Natural killer cell treated with Interleukin-12 subunit alpha and Interleukin-12 subunit beta and Interleukin-15 and Interleukin-18, amount 100 ng/mL, for 72 hours (primary cell): Measurements from ENCODE around the gene MAP4. TPM values are rescaled to one million over a fixed set of nuclear protein-coding genes. Genes with fewer than 3 reads are reported as not detected.
"Not testable (repeated sequence)": the region's sequence is repeated elsewhere in the genome, so short reads cannot be mapped to it uniquely, and the experiment has no call there.

Experiments
- ATAC-seq, 2 donors: fragments of 150-1000 bp; cut with Tn5 transposase in 1 of 2; sonication (Bioruptor Pico), chemical (Tn5 transposase) in 1 of 2; 2 replicates each; pipeline ENCODE4 v1.10.0; 2021
- DNase-seq: peaks from one replicate; pipeline ENCODE4 v3.0.0; 2022; ENCODE audit warnings: low spot score
- H3K27ac Mint-ChIP-seq, 2 donors: 1 replicate in 1 of 2; 2 replicates in 1 of 2; pipeline ENCODE4 v1.8.0; 2022; ENCODE audit warnings: mixed read lengths in 2 of 2, mild to moderate bottlenecking in 1 of 2, moderate library complexity in 1 of 2
- H3K27me3 Mint-ChIP-seq, 2 donors: 1 replicate in 1 of 2; 2 replicates in 1 of 2; pipeline ENCODE4 v1.8.0; 2022; ENCODE audit warnings: mixed read lengths in 2 of 2
- H3K36me3 Mint-ChIP-seq: one replicate; pipeline ENCODE4 v1.8.0; 2022; ENCODE audit warnings: mixed read lengths
- H3K4me1 Mint-ChIP-seq, 2 donors: 1 replicate in 1 of 2; 2 replicates in 1 of 2; pipeline ENCODE4 v1.8.0; 2022; ENCODE audit warnings: low read depth in 2 of 2, mixed read lengths in 2 of 2, mild to moderate bottlenecking in 1 of 2
- H3K4me3 Mint-ChIP-seq: one replicate; pipeline ENCODE4 v1.8.0; 2022; ENCODE audit warnings: mixed read lengths
- H3K9me3 Mint-ChIP-seq: 2 replicates; pipeline ENCODE4 v1.8.0; 2022; ENCODE audit warnings: mixed read lengths
- total RNA-seq, 2 donors: library from RNA; stranded (reverse); gene quantifications; one replicate each; pipeline ENCODE4 v1.2.3, GENCODE V29; 2022

MAP4 gene
- total RNA-seq, result 100 to 1,000 TPM; 129 to 151 TPM

GRCh38 chr3:48016301-48016973 lies at the start of gene MAP4:
MAP4 (minus strand) TSS chr3:48016416; CDS start chr3:47998860, 17,556 bp downstream.
- ATAC-seq (peak in 1 of 2 donors; percentile 21), DNase-seq (no peak)
- Mint-ChIP-seq H3K9me3 (no peaks in the 10 kb centered on the region), H3K27ac (peak within 1 kb of the TSS; percentile 48 to 70), H3K4me3 (no peak within 1 kb of the TSS), H3K27me3 (no peaks in the 10 kb centered on the region), H3K36me3 (no peaks in the 10 kb centered on the region), H3K4me1 (peaks cover 39 to 43% of the 10 kb centered on the region in 2 donors)

- DNase-seq (no peak), ATAC-seq (no peak)
- H3K9me3 Mint-ChIP-seq, result no peaks in the 10 kb centered on the region
- no peaks in the 10 kb centered on the region for H3K27me3 Mint-ChIP-seq
- H3K4me3 Mint-ChIP-seq, result no peak overlapping the region
- H3K27ac Mint-ChIP-seq, result no peak overlapping the region
- no peaks in the 10 kb centered on the region for H3K36me3 Mint-ChIP-seq
- H3K4me1 Mint-ChIP-seq, result peaks cover 26 to 31% of the 10 kb centered on the region in 2 donors
These were observed 48.8 kb upstream of the MAP4 start for GRCh38 chr3:48065035-48065434.

GRCh38 chr3:48064292-48064829 lies 48.1 kb upstream of the MAP4 start:
- no peak overlapping the region for H3K4me3 Mint-ChIP-seq
- H3K27ac Mint-ChIP-seq, result no peak overlapping the region
- no peaks in the 10 kb centered on the region for H3K36me3 Mint-ChIP-seq
- peaks cover 26 to 33% of the 10 kb centered on the region in 2 donors for H3K4me1 Mint-ChIP-seq
- no peak for ATAC-seq
- no peaks in the 10 kb centered on the region for H3K27me3 Mint-ChIP-seq
- no peaks in the 10 kb centered on the region for H3K9me3 Mint-ChIP-seq
- DNase-seq, result no peak

GRCh38 chr3:48061586-48061985 lies 45.4 kb upstream of the MAP4 start:
- ATAC-seq, result not testable (repeated sequence)

GRCh38 chr3:48058091-48058490 lies 41.9 kb upstream of the MAP4 start:
- ATAC-seq, result no peak
- H3K9me3 Mint-ChIP-seq, result no peaks in the 10 kb centered on the region
- peak overlapping the region in 1 of 2 donors; percentile 73 for H3K27ac Mint-ChIP-seq
- H3K27me3 Mint-ChIP-seq, result no peaks in the 10 kb centered on the region
- DNase-seq, result no peak
- H3K4me3 Mint-ChIP-seq, result no peak overlapping the region
- no peaks in the 10 kb centered on the region for H3K36me3 Mint-ChIP-seq
- H3K4me1 Mint-ChIP-seq, result peaks cover 2 to 10% of the 10 kb centered on the region in 2 donors

More at GRCh38 chr3:48061586-48061985, 45.4 kb upstream of the MAP4 start:
- not testable (repeated sequence) for H3K27ac Mint-ChIP-seq, H3K4me3 Mint-ChIP-seq, H3K36me3 Mint-ChIP-seq, DNase-seq, H3K9me3 Mint-ChIP-seq, H3K27me3 Mint-ChIP-seq
- H3K4me1 Mint-ChIP-seq, result peaks cover 26 to 34% of the 10 kb centered on the region in 2 donors

- no peaks in the 10 kb centered on the region for H3K36me3 Mint-ChIP-seq
- H3K27ac Mint-ChIP-seq, result no peak overlapping the region
- no peaks in the 10 kb centered on the region for H3K9me3 Mint-ChIP-seq
- ATAC-seq (no peak), DNase-seq (no peak)
- H3K27me3 Mint-ChIP-seq, result no peaks in the 10 kb centered on the region
- H3K4me1 Mint-ChIP-seq, result peaks cover 7 to 16% of the 10 kb centered on the region in 2 donors
- no peak overlapping the region for H3K4me3 Mint-ChIP-seq
These were observed 41.3 kb upstream of the MAP4 start for GRCh38 chr3:48057521-48057920.

- ATAC-seq (no peak), DNase-seq (no peak)
- peaks cover 22 to 25% of the 10 kb centered on the region in 2 donors for H3K4me1 Mint-ChIP-seq
- no peak overlapping the region for H3K27ac Mint-ChIP-seq
- no peaks in the 10 kb centered on the region for H3K27me3 Mint-ChIP-seq
- no peaks in the 10 kb centered on the region for H3K9me3 Mint-ChIP-seq
- H3K4me3 Mint-ChIP-seq, result no peak overlapping the region
- H3K36me3 Mint-ChIP-seq, result no peaks in the 10 kb centered on the region
These were observed 31.7 kb upstream of the MAP4 start for GRCh38 chr3:48047841-48048464.

GRCh38 chr3:48042071-48042760 lies 26.0 kb upstream of the MAP4 start:
- no peaks in the 10 kb centered on the region for H3K9me3 Mint-ChIP-seq
- no peak overlapping the region for H3K27ac Mint-ChIP-seq
- no peak overlapping the region for H3K4me3 Mint-ChIP-seq
- no peaks in the 10 kb centered on the region for H3K27me3 Mint-ChIP-seq
- DNase-seq (no peak), ATAC-seq (peak in 1 of 2 donors; percentile 63)
- peaks cover 15 to 18% of the 10 kb centered on the region in 2 donors for H3K4me1 Mint-ChIP-seq
- H3K36me3 Mint-ChIP-seq, result no peaks in the 10 kb centered on the region

GRCh38 chr3:48039487-48040190 lies 23.4 kb upstream of the MAP4 start:
- Mint-ChIP-seq H3K4me1 (peaks cover 16 to 17% of the 10 kb centered on the region in 2 donors), H3K27ac (no peak overlapping the region), H3K27me3 (no peaks in the 10 kb centered on the region), H3K9me3 (no peaks in the 10 kb centered on the region), H3K36me3 (no peaks in the 10 kb centered on the region), H3K4me3 (no peak overlapping the region)
- DNase-seq (no peak), ATAC-seq (no peak)

GRCh38 chr3:48038971-48039481 lies 22.8 kb upstream of the MAP4 start:
- Mint-ChIP-seq H3K27me3 (no peaks in the 10 kb centered on the region), H3K36me3 (no peaks in the 10 kb centered on the region), H3K27ac (no peak overlapping the region), H3K4me3 (no peak overlapping the region), H3K9me3 (no peaks in the 10 kb centered on the region), H3K4me1 (peaks cover 20 to 22% of the 10 kb centered on the region in 2 donors)
- ATAC-seq, result no peak
- DNase-seq, result no peak

- H3K9me3 Mint-ChIP-seq, result no peaks in the 10 kb centered on the region
- H3K27me3 Mint-ChIP-seq, result no peaks in the 10 kb centered on the region
- H3K27ac Mint-ChIP-seq, result peak overlapping the region; percentile 64 to 71
- ATAC-seq (peak; percentile 60 to 74), DNase-seq (no peak)
- peaks cover 22 to 27% of the 10 kb centered on the region in 2 donors for H3K4me1 Mint-ChIP-seq
- H3K4me3 Mint-ChIP-seq, result peak overlapping the region; percentile 77
- H3K36me3 Mint-ChIP-seq, result no peaks in the 10 kb centered on the region
These were observed 17.8 kb upstream of the MAP4 start for GRCh38 chr3:48034000-48034516.

- ATAC-seq (no peak), DNase-seq (no peak)
- Mint-ChIP-seq H3K27me3 (no peaks in the 10 kb centered on the region), H3K27ac (no peak overlapping the region), H3K9me3 (no peaks in the 10 kb centered on the region), H3K36me3 (no peaks in the 10 kb centered on the region), H3K4me3 (no peak overlapping the region), H3K4me1 (peaks cover 29 to 33% of the 10 kb centered on the region in 2 donors)
These were observed 14.0 kb upstream of the MAP4 start for GRCh38 chr3:48030188-48030587.
